DMS153 (cell line): ENCODE measurements around the gene KIF3C.
"Not testable (repeated sequence)": the region's sequence is repeated elsewhere in the genome, so short reads cannot be mapped to it uniquely, and the experiment has no call there.

Experiments used
- DNase-seq: peaks from one replicate; lab custom pipeline; 2025; lab: John Stamatoyannopoulos, UW

The KIF3C gene

DNA sequence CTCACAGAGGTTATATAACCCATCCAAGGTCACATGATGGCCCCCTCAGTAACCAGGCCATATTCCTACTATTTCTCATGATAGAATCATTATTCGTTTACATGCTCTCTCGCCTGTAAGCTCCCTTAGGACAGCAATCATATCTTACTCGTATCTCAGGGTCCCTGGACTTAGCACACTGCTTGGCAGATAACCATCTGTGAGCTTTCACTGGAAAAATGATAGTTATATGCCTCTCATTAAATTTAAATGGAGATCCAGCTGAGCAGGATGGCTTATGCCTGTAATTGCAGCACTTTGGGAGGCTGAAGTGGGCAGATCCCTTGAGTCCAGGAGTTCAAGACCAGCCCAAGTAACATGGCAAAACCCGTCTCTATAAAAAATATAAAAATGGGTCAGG, 21.9 kb downstream of the KIF3C start:
- no peak for DNase-seq

DNA sequence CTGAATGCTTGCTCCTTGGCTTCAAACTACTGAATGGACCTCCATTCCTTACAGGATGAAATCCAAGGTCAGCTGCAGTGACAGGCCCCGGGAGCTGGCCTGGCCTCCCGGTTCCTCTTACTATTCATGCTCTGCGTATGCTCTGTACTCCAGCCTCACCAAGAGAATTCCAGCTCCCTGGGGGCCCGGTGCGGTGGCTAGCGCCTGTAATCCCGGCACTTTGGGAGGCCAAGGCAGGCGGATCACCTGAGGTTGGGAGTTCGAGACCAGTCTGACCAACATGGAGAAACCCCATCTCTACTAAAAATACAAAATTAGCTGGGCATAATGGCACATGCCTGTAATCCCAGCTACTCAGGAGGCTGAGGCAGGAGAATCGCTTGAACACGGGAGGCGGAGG, 23.7 kb downstream of the KIF3C start:
- not testable (repeated sequence) for DNase-seq

DNA sequence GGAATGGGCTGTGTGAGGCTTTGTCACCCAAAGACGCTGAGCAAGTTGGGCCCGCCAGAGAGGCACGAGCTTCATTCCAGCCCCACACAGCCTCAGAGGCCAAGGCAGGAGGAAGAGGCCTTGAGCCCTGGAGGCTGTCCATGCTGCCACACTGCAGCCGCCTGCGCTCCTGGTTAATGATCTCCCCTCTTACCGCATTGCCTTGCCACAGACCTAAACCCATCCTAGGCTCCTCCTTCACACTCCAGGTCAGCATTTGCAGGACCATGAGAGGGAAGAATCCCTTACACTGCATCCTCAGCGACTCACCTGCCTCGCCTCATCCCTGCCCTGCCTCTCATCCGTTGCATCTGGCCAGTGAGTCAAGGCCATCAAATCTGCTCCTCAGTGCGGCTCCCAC, 24.6 kb downstream of the KIF3C start:
- DNase-seq = no peak

DNA sequence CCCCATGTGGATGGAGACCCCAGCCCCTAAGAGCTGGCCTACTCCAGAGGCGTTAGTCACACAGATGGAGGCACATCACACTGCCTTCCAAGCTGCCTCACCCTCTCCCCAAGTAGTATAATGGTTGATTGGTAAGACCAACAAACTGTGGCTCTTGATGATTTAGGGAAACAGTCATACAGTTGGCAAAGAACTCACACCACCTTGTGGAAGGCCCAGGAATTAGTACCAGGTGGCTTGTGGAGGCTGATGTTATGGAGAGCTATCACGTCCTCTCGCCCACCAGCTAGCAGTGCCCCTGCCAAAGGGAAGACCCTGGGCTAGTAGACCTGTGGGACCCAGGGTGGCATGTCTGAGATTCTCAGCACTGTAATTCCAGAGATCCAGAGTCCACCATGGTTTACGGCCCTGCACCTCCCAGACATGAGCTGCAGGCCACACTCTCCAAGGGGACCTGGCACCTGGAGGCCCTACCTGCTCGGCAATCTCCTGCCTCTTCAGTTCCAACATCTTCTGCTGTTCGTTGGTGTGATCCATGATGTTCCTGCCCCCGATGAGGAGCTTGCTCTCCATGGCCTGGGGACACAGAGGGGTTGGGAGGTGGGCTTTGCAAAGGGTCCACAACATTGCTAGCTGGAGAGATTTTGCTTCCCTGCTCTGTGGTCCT, 26.3 kb downstream of the KIF3C start:
- no peak for DNase-seq

DNA sequence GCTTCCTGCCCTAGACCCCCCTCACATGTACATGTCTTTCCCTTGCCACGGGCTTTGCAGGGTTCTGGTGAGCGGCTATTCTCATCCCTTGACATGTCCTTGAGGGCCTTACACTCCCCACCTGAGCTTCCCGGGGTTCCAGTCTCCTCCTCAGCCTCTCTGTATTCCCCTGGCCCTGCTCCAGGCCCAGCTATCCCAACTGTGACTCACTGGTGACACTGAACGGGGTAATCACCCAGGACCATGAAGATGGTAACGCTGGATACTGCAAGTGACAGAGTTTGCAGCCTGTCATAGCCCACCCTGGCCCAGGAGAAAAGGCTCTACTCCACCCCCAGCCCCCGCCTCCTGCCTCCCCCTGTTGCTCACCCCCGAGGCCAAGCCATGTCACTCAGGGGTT, 27.3 kb downstream of the KIF3C start:
- DNase-seq = no peak

DNA sequence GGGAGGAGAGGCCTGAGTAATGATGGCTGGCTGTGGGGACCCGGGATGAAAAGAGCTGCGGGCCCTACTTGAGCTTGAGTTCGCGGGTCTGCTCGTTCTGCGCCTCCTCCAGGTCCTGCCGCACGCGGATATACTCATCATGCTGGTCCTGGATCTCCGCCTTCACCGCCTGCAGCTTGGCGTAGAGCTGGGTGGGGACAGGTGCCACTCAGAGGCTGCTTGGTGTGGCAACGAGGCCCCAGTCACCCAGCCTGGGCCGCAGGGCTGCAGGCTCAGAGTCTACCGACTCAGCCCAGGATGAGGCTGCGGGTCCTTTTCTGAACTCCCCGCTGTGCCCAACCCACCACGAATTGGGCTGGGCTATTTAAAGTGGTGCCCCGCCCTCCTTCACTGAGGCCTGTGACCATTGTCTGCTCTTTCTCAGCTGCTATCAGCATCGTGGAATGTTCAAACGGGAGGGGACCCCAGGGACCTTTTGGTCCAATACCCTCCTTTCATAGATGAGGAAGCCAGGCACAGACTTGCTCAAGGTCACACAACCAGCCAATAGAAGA, 28.0 kb downstream of the KIF3C start:
- no peak for DNase-seq

DNA sequence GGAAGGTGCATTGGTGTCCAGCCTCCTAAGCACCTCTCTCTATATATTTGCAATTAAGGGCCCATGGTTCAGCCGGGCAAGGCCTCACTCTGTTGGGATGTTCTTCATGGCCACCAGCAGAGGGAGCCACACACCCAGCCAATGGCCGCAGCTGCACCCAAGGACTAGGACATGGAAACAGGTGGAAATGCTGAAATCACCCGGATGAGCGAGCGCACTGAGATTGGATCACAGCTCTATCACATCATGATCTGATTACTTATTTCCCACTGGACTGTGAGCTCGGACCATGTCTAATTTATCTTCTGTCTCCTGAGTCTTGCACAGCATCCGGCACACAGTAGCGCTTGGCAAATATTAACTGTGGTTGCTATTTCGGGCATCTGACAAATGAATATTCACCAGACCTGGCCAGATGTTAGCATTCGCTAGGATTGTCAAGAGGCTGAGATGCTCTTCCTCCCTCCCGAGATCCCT, 31.2 kb downstream of the KIF3C start:
- peak; percentile 83 for DNase-seq

DNA sequence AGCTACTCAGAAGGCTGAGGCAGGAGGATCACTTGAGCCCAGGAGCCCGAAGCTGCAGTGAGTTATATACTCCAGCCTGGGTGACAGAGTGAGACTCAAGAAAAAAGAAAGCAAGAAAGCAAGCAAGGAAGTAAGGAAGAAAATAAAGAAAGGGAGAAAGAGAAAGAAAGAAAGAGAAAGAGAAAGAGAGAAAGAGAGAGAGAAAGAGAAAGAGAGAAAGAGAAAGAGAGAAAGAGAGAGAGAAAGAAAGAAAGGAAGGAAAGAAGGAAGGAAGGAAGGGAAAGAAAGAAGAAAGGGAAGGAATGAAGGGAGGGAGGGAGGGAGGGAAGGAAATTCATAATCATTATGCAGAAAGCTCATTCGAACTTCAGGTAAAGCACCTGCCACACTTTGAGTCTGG, 33.9 kb downstream of the KIF3C start:
- DNase-seq = no peak

DNA sequence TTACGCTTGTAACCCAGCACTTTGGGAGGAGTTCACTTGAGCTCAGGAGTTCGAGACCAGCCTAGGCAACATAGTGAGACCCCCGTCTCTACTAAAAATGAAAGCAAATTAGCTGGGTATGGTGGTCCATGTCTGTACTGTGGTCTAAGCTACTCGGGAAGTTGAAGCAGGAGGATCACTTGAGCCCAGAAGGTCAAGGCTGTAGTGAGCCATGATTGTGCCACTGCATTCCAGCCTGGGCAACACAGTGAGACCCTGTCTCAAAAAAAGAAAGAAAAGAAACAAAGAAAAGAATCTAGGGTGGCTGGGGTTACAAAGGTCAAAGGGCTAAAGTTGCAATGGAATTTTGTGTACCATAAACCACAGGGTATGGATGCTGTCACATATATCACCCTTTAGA, 41.3 kb downstream of the KIF3C start:
- DNase-seq = no peak

DNA sequence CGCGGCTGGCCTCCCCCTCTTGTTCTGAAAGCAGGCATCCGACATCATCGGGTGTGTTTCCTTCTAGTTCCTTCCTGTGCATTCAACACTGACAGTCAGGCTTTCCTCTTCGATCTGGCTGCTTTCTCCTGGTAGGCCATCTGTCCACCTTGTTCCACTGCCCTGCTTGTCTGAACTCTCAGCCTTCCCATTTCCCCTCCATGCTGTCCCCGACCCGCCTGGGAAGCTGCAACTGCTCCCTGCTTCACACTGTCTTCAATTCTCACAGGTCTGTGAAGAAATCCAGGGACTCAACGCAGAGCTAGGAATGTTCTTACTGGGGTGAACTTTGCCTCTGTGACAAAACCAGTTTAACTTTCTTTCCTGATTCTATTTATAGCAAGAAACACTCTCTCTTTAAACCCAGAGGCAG, 43.0 kb downstream of the KIF3C start:
- DNase-seq = no peak

DNA sequence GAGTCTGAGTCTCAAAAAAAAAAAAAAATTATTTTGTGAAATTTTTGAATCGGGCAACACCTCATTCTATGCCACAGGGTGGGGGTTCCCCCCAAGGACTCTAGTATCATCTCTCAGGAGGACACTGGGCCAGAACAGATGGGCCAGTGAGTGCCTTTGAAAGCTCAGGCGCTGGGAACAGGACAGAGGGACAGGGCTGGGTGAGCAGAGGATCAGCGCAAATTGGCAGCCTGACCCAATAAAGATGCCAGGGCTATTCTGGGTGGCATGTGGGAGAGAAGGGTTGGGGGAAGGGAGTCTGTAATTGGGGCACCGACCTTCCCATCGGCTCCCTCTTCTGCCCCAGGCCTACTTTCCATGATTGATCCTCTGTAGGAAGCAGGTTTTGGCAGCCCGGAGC, 44.0 kb downstream of the KIF3C start:
- DNase-seq = no peak

DNA sequence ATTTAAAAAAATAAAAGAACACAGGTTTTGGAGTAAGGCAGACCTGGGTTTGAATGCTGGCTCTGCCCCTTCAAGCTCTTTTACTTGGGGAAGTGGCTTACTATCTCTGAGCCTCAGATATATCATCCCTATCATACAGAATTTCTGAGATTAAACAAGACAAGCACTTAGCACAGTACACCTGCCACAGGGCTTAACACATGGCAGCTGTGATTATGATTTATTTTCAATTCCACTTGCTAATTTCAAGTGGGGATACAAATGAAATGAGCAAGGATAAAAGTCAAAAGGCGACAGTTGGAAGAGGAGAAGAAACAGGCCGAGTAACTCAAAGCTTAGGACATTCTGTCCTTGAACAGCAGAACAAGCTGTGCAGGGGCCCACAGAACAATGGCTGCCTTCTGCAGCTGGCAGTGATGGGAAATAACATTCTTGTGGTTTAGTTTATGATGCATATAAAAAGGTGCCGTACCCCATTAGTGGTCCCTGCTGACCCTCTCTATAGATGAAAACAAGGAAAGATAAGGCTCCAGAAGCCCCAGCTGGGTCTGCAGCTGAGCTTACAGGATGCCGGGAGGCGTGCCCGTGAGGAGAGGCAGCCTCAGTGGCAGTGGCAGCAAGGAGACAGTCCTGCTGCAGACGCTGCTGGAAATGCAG, 45.3 kb downstream of the KIF3C start:
- peak; percentile 3 for DNase-seq

DNA sequence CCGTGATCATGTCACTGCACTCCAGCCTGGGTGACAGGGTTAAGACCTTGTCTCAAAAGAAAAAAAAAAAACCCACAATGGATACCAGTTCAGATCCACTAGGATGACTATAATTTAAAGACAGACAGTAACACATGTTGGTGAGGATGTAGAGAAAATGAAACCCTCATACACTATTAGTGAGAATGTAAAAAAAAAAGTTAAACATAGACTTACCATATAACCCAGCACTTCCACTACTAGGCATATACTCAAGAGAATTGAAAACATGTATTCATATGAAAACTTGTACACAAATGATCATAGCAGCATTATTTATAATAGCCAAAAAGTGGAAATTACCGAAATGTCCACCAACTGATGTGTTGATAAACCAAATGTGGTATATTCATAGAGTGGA, 48.7 kb downstream of the KIF3C start:
- no peak for DNase-seq

DNA sequence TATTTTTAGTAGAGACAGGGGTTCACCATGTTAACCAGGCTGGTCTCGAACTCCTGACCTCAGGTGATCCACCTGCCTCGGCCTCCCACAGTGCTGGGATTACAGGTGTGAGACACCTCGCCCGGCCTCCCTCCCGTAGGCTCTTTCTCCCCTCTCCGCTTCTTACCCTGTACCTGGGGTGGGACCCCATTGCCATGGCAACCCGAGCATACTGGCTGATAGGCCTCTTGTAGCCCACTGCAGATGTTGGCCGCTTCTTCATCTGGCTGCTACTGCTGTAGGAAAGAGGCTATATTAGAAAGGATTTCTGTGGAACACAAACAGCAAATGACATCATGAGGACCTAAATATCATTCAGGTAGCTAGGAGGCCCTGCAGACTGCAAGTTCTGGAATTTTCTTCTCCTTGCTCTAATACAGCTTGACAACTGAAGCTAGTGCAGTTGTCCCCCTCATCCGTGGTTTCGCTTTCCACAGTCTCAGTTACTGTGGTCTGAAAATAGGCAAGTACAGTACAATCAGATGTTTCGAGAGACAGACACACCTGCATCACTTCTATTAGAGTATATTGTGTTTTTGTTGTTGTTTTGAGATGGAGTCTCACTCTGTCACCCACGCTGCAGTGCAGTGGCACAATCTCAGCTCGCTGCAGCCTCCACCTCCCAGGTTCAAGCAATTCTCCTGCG, 52.4 kb downstream of the KIF3C start:
- no peak for DNase-seq

DNA sequence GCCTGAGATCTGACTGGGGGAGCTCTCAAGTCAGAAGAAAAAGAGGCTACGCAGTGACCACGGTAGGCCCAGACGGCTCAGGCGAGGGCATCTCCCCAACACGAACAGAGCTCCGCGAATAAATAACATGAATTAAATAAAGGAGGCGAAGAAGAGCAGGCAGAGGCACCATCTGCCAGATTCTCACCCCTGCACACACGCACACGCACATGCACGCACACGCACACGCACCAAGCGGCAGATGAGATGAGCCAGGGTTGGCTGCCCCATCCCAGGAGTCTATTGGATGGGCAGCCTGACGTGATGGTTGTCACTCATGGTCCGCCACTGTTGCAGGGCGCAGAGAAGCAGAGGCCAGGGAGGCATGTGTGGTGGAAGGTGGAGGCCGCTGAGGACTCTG, 53.6 kb downstream of the KIF3C start:
- no peak for DNase-seq

DNA sequence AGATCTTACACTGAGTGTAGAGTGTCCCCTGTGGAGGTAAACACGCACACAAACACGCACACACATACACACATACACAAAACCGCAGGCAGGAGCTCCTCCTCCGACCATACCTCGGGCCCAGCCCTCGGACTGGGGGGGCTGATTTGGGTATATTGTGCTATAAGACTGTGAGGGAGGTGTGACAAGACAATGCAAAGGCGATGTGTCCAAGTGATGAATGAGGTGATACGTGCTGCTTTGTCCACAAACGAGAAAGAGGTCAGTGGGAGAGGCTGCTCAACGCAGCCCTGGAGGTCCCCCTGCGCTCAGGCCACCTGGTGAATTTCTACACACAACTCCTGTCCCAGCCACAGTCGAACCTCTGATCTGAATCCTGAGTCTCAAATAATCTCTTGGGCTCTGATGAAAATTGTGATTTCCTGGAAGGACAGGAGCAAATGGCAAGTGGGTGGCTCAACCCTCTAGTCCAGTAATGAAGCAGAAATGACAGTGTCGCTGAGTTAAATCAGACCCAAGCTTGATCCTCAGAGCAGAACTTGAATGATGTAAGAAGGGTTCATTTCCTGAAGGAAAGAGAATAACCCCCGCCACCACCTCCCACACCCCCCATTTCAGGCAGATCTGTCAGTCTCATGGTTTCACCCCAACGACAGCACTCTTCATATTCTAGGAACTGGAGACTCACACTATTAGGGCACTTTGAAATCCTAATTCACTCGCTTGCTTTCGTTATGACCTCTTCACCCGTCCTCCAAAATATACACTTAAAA, 55.1 kb downstream of the KIF3C start:
- no peak for DNase-seq

DNA sequence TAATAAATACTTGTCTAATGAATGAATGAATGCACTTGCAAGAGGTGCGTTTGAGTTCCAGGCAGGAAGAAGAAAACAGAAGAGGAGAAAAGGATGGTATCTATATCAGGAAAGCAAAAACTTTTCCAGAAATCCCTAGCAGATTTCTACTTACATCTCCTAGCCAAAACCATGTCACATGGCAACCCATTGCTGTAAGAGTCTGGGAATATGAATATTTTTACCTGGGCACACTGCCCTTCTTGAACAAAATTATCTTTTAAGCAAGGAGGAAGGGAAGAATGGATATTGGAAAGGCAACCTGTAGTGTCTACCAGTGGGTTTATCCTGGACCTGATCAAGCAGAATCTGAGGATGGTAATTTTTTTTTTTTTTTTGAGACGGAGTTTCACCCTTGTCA, 59.8 kb downstream of the KIF3C start:
- no peak for DNase-seq

DNA sequence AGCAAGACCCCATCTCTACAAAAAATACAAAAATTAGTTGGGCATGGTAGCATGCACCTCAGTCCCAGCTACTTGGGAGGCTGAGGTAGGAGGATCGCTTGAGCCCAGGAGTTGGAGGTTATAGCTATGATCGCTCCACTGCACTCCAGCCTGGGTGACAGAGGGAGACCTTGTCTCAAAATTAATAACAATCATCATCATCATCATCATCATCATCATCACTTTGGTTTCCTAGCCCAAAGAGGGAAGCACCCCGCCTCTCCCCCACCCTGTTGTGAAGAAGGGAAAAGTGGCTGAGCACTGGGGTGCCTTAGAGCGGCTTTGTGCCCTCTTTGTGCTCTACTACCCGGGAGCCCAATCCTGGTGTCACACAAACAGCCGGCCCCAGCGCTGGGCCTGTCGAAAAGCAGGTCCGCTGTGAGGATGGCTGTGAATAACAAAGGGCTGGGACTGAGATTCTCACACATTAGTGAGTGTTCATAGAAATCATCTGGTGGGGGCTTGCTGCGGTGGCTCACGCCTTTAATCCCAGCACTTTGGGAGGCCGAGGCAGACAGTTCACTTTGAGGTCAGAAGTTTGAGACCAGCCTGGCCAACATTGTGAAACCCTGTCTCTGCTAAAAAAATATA, 61.4 kb downstream of the KIF3C start:
- DNase-seq = no peak

DNA sequence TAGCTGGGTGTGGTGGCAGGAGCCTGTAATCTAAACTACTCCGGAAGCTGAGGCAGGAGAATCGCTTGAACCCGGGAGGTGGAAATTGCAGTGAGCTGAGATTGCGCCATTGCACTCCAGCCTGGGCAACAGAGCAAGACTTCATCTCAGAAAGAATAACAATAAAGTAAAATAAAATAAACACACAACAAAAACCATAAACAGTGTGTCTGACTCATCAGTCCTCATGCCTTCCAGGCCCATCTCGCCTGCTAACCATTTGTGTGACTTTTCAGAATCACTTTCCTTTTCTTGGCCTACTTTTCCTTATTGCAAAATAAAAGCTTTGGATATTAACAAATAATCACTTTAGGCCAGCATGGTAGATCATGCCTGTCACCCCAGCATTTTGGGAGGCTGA, 62.0 kb downstream of the KIF3C start:
- no peak for DNase-seq

DNA sequence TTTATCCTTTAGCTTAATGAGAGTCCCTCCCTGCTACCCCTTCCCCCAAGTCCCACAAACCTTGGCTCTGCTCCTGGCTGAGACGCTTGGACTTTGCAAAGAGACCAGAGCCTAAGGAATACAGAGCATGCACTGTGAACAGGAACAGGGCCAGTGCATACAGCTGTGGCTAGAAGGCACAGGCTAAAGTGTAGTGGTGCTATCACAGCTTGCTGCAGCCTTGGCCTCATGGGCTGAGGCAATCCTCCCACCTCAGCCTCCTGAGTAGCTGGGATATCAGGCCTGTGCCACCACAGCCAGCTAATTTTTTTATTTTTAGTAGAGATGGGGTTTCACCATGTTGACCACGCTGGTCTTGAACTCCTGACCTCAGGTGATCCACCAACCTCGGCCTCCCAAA, 64.5 kb downstream of the KIF3C start:
- no peak for DNase-seq

DNA sequence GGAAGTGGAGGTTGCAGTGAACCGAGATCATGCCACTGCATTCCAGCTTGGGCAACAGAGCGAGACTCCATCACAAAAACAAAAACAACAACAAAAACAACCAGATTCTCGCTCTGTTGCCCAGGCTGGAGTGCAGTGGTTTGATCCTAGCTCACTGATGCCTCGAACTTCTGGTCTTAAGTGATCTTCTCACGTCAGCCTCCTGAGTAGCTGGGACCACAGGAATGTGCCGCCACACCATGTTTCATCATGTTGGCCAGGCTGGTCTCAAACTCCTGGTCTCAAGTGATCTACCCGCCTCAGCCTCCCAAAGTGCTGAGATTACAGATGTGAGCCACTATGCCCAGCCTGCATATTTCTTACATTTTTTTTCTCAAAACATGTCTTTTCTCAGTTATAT, 64.9 kb downstream of the KIF3C start:
- not testable (repeated sequence) for DNase-seq
